ENCODE measurements around the gene DPH2.

DPH2 gene

DNA sequence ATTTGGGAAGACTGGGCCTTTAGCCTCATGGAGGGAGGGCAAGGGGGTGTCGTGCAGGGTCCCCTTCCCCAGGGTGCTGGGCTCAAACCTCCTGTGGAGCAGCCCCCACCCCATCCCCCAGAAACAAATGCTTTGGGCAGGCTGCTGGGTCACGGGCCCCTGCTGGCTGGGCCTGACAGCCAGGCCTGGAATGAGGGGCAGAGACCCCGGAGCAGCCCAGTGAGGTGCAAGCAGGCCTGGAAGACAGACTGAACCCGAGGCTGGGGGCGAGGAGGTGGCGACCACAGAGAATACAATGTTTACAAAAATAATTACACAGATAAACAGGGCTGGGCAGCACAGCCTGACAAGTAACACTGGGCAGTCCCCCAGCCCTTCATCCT, 26.9 kb downstream of the DPH2 start:
- TF ChIP-seq ZFP3 (CRISPR knock-in tag; IDR thresholded peaks at IDR 0.05) (no peak), CSDC2 (CRISPR knock-in tag; IDR thresholded peaks at IDR 0.05) (no peak), ISL1 (CRISPR knock-in tag; IDR thresholded peaks at IDR 0.05) (no peak), GLIS3 (CRISPR knock-in tag; IDR thresholded peaks at IDR 0.05) (no peak), TCF4 (CRISPR knock-in tag; IDR thresholded peaks at IDR 0.05; ENCODE audit: borderline replicate concordance) (no peak), ZFP30 (CRISPR knock-in tag; IDR thresholded peaks at IDR 0.05) (no peak), ESRRG (CRISPR knock-in tag; IDR thresholded peaks at IDR 0.05) (no peak)
- TF ChIP-seq, protein P1, sequence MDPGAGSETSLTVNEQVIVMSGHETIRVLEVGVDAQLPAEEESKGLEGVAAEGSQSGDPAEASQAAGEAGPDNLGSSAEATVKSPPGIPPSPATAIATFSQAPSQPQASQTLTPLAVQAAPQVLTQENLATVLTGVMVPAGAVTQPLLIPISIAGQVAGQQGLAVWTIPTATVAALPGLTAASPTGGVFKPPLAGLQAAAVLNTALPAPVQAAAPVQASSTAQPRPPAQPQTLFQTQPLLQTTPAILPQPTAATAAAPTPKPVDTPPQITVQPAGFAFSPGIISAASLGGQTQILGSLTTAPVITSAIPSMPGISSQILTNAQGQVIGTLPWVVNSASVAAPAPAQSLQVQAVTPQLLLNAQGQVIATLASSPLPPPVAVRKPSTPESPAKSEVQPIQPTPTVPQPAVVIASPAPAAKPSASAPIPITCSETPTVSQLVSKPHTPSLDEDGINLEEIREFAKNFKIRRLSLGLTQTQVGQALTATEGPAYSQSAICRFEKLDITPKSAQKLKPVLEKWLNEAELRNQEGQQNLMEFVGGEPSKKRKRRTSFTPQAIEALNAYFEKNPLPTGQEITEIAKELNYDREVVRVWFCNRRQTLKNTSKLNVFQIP (CRISPR knock-in tag; IDR thresholded peaks at IDR 0.05; ENCODE audit: borderline replicate concordance, low read depth): no peak
- ATAC-seq: no peak

DNA sequence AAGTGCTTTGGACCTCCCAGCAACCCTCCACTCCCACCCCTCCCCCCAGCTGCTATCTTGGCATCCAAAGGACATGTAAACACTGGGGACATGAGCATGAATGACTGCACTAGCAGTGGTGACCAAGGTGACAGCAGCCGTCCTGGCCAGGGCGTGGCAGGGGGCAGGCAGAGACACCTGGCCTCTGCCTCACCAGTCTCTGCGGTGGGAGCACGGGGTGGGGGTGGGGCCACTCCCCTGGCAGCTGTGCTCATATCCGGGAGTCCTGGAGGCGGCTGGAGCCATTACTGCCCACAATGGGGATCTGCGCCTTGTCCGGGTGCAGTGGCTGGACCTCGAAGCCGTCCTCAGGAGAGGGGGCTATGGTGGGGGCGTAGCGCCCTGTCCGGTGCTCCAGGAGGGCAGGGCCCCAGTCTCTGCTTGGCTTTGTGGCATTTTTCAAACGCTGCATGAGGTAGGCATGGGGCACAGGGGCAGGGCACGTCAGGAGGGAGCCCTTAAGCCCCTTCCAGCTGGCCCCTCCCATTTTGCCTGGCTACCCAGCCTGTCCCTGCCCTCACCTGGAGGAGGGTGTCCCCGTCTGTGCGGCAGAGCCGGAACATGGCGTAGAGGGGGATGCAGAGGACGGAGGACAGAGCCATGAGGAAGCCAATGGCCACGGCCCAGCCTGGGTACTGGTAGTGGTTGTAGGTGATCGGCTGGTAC, 27.6 kb downstream of the DPH2 start:
- TF ChIP-seq SNAI2 (CRISPR knock-in tag; IDR thresholded peaks at IDR 0.05) (no peak), CSDC2 (CRISPR knock-in tag; IDR thresholded peaks at IDR 0.05) (no peak), ZNF565 (CRISPR knock-in tag; conservative IDR thresholded peaks at IDR 0.05; ENCODE audit: low read depth) (no peak), TCF4 (CRISPR knock-in tag; IDR thresholded peaks at IDR 0.05; ENCODE audit: borderline replicate concordance) (no peak), ISL1 (CRISPR knock-in tag; IDR thresholded peaks at IDR 0.05) (no peak), ZNF8 (CRISPR knock-in tag; IDR thresholded peaks at IDR 0.05) (no peak), RARB (CRISPR knock-in tag; IDR thresholded peaks at IDR 0.05) (no peak), OSR1 (CRISPR knock-in tag; IDR thresholded peaks at IDR 0.05) (no peak), ZNF70 (CRISPR knock-in tag; IDR thresholded peaks at IDR 0.05) (no peak), ESRRG (CRISPR knock-in tag; IDR thresholded peaks at IDR 0.05) (no peak), ZFP30 (CRISPR knock-in tag; IDR thresholded peaks at IDR 0.05) (no peak), GLIS3 (CRISPR knock-in tag; IDR thresholded peaks at IDR 0.05) (no peak)
- TF ChIP-seq, protein P1 (CRISPR knock-in tag; IDR thresholded peaks at IDR 0.05; ENCODE audit: borderline replicate concordance, low read depth): no peak
- TF ChIP-seq, protein P2, sequence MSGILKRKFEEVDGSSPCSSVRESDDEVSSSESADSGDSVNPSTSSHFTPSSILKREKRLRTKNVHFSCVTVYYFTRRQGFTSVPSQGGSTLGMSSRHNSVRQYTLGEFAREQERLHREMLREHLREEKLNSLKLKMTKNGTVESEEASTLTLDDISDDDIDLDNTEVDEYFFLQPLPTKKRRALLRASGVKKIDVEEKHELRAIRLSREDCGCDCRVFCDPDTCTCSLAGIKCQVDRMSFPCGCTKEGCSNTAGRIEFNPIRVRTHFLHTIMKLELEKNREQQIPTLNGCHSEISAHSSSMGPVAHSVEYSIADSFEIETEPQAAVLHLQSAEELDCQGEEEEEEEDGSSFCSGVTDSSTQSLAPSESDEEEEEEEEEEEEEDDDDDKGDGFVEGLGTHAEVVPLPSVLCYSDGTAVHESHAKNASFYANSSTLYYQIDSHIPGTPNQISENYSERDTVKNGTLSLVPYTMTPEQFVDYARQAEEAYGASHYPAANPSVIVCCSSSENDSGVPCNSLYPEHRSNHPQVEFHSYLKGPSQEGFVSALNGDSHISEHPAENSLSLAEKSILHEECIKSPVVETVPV (CRISPR knock-in tag; IDR thresholded peaks at IDR 0.05): no peak
- TF ChIP-seq, protein P3, sequence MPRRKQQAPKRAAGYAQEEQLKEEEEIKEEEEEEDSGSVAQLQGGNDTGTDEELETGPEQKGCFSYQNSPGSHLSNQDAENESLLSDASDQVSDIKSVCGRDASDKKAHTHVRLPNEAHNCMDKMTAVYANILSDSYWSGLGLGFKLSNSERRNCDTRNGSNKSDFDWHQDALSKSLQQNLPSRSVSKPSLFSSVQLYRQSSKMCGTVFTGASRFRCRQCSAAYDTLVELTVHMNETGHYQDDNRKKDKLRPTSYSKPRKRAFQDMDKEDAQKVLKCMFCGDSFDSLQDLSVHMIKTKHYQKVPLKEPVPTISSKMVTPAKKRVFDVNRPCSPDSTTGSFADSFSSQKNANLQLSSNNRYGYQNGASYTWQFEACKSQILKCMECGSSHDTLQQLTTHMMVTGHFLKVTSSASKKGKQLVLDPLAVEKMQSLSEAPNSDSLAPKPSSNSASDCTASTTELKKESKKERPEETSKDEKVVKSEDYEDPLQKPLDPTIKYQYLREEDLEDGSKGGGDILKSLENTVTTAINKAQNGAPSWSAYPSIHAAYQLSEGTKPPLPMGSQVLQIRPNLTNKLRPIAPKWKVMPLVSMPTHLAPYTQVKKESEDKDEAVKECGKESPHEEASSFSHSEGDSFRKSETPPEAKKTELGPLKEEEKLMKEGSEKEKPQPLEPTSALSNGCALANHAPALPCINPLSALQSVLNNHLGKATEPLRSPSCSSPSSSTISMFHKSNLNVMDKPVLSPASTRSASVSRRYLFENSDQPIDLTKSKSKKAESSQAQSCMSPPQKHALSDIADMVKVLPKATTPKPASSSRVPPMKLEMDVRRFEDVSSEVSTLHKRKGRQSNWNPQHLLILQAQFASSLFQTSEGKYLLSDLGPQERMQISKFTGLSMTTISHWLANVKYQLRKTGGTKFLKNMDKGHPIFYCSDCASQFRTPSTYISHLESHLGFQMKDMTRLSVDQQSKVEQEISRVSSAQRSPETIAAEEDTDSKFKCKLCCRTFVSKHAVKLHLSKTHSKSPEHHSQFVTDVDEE (CRISPR knock-in tag; IDR thresholded peaks at IDR 0.05): no peak
- TF ChIP-seq, protein P4, sequence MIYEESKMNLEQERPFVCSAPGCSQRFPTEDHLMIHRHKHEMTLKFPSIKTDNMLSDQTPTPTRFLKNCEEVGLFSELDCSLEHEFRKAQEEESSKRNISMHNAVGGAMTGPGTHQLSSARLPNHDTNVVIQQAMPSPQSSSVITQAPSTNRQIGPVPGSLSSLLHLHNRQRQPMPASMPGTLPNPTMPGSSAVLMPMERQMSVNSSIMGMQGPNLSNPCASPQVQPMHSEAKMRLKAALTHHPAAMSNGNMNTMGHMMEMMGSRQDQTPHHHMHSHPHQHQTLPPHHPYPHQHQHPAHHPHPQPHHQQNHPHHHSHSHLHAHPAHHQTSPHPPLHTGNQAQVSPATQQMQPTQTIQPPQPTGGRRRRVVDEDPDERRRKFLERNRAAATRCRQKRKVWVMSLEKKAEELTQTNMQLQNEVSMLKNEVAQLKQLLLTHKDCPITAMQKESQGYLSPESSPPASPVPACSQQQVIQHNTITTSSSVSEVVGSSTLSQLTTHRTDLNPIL (CRISPR knock-in tag; IDR thresholded peaks at IDR 0.05; ENCODE audit: low read depth): no peak
- no peak for ATAC-seq

DNA sequence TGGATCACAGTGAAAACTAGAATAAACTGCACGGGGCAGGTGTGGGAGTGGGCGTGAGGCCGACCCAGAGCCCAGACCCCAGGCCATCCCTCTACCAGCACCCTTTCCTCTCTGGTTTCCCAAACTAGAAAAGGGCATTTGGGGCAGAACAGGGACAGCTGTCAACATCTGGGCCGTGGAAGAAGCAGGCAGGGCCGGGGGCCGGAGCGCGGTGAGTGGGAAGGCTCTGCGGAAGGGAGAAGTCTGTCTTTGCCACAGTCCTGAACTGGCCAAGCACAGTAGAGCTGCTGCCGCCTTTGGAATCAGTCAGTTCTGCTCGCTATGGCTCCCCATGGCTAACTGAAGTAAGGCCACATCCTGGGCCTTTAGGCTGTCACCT, 28.2 kb downstream of the DPH2 start:
- TF ChIP-seq, protein P2 (CRISPR knock-in tag; IDR thresholded peaks at IDR 0.05): no peak
- TF ChIP-seq GLIS3 (CRISPR knock-in tag; IDR thresholded peaks at IDR 0.05) (no peak), ZC3H10 (CRISPR knock-in tag; IDR thresholded peaks at IDR 0.05) (no peak), ESRRG (CRISPR knock-in tag; IDR thresholded peaks at IDR 0.05) (no peak), ZNF70 (CRISPR knock-in tag; IDR thresholded peaks at IDR 0.05) (no peak), ARNTL (CRISPR knock-in tag; IDR thresholded peaks at IDR 0.05; ENCODE audit: borderline replicate concordance, low read depth) (no peak)
- TF ChIP-seq, protein P5, sequence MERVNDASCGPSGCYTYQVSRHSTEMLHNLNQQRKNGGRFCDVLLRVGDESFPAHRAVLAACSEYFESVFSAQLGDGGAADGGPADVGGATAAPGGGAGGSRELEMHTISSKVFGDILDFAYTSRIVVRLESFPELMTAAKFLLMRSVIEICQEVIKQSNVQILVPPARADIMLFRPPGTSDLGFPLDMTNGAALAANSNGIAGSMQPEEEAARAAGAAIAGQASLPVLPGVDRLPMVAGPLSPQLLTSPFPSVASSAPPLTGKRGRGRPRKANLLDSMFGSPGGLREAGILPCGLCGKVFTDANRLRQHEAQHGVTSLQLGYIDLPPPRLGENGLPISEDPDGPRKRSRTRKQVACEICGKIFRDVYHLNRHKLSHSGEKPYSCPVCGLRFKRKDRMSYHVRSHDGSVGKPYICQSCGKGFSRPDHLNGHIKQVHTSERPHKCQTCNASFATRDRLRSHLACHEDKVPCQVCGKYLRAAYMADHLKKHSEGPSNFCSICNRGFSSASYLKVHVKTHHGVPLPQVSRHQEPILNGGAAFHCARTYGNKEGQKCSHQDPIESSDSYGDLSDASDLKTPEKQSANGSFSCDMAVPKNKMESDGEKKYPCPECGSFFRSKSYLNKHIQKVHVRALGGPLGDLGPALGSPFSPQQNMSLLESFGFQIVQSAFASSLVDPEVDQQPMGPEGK (CRISPR knock-in tag; IDR thresholded peaks at IDR 0.05; ENCODE audit: borderline replicate concordance): no peak
- no peak for ATAC-seq
